ENCODE data around the gene FCRLA.
"Not testable (repeated sequence)": the region's sequence is repeated elsewhere in the genome, so short reads cannot be mapped to it uniquely, and the experiment has no call there.

FCRLA gene

DNA sequence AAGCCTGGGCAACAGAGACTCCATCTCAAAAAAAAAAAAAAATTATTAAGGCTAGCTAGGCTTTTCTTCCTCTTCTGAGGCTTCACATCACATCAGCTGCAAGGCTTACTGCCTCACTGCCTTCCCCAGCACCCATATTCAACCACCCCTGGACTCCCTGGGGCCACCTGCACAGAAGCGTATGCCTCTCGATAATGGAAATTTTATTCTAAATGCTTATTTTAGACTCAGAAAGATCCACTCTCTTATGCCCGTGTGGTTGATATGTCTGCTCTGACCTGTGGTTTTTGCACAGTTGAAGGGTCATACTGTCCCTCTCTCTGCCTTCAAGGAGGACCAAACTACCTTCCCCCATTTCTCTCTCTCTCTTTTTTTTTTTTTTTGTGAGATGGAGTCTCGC, 1.5 kb upstream of the FCRLA start:
- DNase-seq (ENCODE audit: low read depth): no peak

DNA sequence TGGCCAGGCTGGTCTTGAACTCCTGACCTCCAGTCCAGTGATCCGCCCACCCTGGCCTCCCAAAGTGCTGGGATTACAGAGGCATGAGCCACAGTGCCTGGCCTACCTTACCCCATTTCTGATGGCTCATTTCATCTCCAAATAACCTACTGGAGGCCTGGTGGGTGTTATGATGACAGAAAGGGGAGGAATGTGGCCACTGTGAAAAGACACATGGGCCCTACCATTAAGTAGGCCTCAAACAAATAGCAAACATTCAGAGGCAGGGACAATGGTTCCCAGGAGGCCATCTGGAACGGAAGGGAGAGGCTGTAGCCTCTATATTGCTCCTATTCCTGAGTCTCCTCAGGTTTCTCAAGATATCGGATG, 932 bp upstream of the FCRLA start:
- DNase-seq (ENCODE audit: low read depth): no peak

- DNase-seq (ENCODE audit: low read depth): no peak
Observed at GRCh38 chr1:161707503-161707902, 474 bp downstream of the FCRLA start.

DNA sequence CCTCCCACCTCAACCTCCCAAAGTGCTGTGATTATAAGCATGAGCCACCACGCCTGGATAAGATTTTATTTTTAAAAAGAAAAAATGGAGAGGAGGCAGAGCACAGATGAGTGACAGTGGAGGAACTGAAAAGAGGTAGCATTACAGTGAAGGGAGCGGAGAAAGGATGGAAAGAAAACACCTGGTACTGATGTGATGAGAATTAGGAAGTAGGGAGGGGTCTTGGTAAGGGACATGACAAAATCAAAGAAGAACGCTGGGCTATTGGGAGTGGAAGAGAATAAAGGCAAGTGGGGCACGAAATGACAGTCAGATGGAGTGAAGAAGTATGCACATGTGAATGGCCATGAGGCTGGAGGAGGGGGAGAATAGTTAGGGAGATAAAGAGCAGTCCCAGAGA, 2.3 kb downstream of the FCRLA start:
- no peak for DNase-seq (ENCODE audit: low read depth)

GRCh38 chr1:161710560-161710959, 3.5 kb downstream of the FCRLA start:
- DNase-seq (ENCODE audit: low read depth): no peak

DNA sequence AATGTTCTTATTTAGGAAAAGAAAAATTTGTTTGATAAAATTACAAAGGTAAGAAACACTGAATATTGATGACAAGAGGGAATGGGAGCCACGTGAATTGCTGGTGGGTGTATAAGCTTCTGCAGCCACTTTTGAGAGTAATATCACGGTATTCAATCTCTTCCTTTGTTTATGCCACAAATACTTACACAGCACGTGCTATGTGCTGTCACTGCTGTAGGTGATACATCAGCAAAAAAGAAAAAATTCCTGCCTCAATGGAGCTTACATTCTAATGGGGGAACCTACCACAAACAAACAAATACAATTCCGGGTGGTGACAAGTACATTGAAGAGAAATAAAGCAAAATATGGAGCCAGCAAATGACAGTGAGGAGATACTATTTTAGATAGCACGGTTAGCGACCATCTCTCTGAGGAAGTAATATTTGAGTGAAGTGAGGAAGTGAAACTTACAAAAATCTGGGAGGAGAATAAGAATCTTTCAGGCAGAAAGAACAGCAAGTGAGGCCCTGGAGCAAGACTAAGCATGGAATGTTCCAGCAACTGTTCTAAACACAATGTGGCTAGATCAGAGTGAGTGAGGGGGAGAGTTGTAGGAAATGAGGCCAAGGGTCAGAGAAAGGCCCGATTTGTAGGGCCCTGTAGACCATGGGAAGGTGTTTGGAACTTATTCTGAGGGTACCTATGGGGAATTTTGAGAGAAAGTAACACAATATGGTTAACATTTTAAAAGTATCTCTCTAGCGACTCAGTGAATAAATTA, 11.7 kb downstream of the FCRLA start:
- DNase-seq (ENCODE audit: low read depth): no peak

GRCh38 chr1:161719325-161719611, 12.2 kb downstream of the FCRLA start:
- DNase-seq (ENCODE audit: low read depth): no peak

DNA sequence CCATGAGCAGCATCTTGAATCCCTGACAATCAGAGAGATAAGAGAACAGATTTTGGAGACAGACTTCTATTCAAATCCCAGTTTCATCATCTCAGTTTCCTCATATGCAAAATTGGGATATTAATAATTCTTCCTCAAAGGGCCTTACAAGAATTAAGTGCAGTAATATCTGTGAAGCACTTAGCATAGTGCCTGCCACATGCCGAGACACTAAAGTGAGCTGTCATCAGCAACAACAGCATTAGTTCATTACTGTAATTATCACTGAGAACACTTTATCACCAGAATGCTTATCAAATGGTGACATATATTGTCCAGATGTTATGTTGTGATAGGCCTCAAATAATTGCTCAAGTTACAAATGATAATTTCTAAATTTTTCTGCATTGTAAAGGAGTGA, 13.4 kb downstream of the FCRLA start:
- DNase-seq (ENCODE audit: low read depth): no peak

DNA sequence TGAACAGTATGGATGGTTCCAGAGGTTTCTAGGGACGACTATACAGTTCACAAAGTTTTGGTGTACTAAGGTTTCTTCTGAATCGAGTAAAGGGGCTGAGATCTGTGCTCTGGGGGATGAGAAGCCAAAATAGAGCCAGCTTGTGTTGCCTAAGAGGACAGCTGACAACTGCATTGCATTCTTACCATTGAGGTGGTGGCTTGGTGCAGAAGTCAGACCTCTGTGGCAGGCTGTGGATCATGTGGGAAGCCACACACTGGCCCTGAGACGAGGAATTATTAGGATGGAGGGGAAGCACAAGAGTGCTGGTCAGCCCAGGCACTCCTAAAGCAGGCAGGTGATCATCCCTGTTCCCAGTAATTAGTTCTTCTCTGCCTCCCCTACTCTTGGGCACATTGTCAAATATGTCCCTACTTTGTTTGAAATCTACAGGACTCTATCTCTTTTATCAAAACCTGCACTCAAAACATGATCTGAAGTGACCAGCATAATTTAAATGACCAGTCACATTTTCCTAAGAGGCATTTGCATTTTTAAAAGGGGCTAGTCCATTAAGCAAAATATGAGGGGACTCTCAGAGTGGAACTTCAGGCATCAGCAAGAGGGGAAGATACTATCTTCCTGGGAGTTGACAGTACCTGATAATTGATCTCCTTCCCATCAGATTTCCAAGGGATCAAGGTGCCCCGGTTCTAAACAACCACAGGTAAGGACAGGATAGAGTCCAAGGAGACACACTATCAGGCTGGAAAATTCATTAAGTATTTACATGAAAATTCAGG, 14.1 kb downstream of the FCRLA start, which contains the start of gene FCRLB:
TSS of gene FCRLB (plus strand) at position 589 of the 782 bp plus-strand sequence. CDS start 1,129 bp downstream, outside the sequence.
- no peak for DNase-seq (ENCODE audit: low read depth)

DNA sequence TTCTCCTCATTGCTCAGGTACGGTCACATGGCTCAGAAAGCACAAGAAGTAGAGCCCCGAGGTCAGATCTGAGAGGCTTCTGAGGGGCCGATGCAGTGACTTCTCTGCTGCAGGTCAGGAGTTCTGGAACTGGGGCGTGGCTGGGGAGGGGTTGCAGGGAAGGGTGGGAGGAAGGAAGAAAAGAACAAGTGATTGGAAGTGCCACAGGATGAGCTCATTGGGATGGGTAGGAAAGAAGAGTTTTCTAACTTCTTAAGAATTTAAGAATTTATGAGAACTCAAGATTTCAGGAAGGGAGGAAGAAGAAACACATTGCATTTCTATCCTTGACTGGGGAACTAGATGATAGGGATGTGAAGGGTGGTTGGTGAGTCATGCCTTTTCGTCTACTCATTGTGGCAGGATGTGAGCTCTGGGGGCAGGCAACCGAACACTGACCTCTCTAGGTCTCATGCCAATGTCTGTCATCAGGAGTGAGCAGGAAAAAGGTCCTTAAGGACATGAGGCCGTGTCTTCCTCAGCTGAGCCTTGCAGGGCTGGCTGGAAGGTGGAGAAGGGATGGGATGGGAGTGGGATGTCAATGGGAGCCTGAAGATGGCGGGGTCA, 14.8 kb downstream of the FCRLA start:
- no peak for DNase-seq (ENCODE audit: low read depth)

DNA sequence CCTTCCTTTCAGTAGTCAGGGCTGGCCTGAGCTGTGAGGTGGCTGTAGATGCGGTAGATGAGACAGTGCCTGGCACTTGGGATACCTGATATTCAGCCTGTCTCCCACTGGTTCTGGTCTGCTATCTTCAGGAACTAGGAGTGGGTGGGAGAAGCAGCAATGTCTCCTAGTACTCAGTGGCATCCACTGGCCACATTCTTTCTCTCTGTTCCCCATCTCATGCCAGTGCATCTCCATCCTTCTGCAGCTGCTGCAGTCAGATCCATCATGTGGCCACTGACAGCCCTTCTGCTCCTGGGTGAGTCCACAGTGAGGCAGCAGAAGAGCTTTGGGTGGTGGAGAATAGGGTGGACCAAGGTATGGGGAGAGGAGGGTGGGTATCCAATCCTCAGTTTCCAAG, 15.4 kb downstream of the FCRLA start:
- DNase-seq (ENCODE audit: low read depth): no peak

GRCh38 chr1:161723459-161724141, 16.6 kb downstream of the FCRLA start:
- no peak for DNase-seq (ENCODE audit: low read depth)

DNA sequence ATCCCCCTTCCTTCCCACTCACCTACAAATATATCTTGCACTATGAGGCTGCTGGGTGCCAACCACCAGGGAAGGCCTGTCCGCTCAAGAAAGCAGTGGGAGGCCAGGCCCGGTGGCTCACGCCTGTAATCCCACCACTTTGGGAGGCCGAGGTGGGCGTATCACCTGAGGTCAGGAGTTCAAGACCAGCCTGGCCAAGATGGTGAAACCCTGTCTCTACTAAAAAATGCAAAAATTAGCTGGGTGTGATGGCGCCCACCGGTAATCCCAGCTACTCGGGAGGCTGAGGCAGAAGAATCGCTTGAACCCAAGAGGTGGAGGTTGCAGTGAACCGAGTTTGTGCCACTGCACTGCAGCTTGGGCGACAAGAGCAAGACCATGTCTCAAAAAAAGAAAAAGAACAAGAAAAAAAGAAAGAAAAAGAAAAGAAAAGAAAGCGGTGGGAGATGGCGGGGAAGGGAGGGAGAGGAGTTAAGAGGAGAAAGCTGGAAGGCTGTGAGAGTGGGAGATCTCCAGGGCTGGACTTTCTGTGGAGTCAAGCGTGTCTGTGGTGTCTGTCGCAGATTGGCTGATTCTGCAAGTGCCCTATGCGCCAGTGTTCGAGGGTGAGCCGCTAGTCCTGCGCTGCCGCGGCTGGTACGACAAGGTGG, 18.4 kb downstream of the FCRLA start:
- not testable (repeated sequence) for DNase-seq (ENCODE audit: low read depth)

GRCh38 chr1:161725908-161726472, 19.0 kb downstream of the FCRLA start:
- peak; percentile 11 for DNase-seq (ENCODE audit: low read depth)

DNA sequence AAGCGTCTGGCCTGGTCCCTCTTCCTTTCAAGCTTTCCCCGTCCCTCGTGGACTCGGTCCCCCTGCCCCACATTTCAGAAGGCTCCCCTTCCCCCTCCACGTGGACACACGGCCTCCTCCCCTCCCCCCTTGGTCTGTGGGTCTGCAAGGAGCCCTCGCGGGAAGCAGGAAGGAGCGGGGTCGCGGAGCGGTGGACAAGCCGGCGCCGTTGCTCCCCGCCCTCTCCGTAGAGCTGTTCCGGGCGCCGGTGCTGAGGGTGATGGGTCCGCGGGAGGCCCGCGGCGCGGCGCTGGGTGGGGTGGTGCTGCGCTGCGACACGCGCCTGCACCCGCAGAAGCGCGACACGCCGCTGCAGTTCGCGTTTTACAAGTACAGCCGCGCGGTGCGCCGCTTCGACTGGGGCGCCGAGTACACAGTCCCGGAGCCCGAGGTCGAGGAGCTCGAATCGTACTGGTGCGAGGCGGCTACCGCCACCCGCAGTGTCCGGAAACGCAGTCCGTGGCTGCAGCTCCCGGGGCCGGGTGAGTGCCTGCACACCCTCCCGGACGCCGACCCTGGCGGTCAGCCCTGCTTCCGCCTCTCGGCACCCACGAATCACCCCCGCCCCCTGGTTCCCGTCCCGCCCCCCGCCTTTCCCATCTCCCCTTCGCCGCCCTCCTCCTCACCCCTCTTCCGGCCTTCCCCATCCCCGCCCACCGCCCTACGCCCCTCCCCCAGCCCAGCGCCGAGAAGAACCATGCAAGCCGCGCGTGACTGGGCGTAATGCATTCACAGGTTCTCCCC, 19.6 kb downstream of the FCRLA start:
- peak; percentile 58 for DNase-seq (ENCODE audit: low read depth)

DNA sequence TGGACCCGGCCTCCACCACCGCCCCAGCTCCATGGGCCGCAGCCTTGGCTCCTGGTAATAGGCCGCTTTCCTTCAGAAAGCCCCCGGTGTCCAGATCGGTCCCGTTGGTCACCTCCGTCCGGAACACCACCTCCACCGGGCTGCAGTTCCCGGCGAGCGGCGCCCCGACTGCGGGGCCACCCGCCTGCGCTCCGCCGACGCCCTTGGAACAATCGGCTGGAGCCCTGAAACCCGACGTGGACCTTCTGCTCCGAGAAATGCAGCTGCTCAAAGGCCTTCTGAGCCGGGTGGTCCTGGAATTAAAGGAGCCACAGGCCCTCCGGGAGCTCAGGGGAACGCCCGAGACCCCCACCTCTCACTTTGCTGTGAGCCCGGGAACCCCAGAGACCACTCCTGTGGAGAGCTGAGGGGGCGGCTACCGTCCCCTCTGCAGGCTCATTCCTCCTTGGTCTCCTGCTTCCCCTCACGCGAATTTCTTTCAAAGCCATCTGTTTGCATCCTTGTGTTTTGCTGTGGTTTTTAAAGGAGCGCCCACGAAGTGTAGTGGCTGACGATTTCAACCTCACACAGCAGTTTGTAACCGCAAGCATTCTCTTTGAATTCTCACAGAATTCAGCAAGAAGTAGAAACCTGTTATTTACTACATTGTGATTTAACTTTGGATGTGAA, 20.4 kb downstream of the FCRLA start:
- no peak for DNase-seq (ENCODE audit: low read depth)

DNA sequence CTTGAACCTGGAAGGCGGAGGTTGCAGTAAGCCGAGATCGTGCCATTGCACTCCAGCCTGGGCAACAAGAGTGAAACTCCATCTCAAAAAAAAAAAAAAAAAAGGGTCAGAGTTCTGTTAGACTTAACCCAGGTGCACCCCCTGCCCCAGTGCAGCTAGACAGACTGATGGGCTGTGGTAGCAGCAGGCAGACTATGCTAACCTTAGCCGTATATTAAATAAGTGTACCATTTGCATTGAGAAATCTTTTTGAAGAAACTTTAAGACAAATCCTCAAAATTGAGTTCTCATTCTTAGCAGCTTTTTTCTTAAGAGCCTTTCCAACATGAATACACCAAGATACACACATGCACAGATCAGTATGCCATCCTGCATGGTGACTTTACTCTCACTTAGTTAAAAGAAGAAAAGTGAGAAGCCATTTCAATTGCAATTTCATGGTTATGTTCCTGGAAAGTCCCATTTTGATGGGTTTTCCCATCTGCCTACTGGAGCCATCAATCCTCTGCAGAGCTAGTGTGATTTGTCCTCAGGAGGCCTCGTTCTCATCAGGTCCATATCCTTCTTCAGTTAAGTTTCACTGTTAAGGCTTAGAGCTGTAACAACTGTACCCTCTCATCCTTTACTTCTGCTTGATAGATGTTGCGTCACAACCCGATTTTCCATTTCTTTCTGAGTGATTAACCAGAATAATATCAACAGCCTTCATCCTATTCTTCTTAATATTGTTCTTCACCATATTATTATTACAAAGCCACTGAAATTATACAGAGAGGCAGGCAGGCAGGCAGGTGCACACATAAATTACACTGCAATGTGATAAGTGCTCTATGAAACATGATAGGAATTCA, 21.6 kb downstream of the FCRLA start:
- DNase-seq (ENCODE audit: low read depth): no peak

DNA sequence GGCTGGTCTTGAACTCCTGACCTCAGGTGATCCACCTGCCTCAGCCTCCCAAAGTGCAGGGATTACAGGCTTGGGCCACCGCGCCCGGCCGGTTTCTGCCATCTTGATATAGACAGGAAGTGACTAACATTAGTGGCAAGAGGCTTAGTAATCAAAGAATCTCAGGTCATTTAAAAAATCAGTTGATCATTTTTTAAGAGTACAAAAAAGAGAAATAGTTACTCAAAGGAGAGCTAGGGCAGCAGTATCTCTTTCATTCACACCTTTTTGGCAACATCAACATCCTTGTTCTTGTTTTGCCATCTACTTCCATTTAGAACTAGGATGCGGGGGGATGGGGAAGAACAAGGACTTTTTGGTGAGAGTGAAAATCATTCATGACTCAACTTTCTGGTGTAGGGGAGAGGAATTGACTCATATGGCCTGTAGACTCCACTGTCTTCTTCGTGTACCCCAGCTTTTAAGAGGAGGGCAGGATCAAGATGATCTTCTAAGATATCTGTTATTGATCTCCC, 23.1 kb downstream of the FCRLA start:
- no peak for DNase-seq (ENCODE audit: low read depth)

GRCh38 chr1:161731241-161731640, 24.2 kb downstream of the FCRLA start:
- DNase-seq (ENCODE audit: low read depth): no peak
